Keratinocyte (primary cell): Measurements from ENCODE around the gene HES7. TPM values are rescaled to one million over a fixed set of nuclear protein-coding genes. Genes with fewer than 3 reads are reported as not detected.
A peak's percentile ranks its signal among the peaks of the same experiment; 100 is the strongest.

Experiments used
- DNase-seq: peaks from one replicate; pipeline ENCODE4 v3.0.0-alpha.2; 2011; ENCODE audit warnings: low read depth, missing footprints, low spot score
- FAIRE-seq: peaks from 2 replicates; lab custom pipeline; 2011; peaks lifted over from hg19 to GRCh38; lab: Jason Lieb, UNC
- H2AFZ ChIP-seq: 2 replicates; pipeline ENCODE4 v1.6.0; 2012; ENCODE audit warnings: low read length, control low read depth, inconsistent platforms; ENCODE audit not compliant: control insufficient read depth
- H3K27ac ChIP-seq: 2 replicates; pipeline ENCODE4 v1.5.1; 2011; ENCODE audit warnings: low read length; ENCODE audit not compliant: control insufficient read depth, insufficient read depth
- H3K27me3 ChIP-seq: 3 replicates; pipeline ENCODE4 v1.6.0; 2011; ENCODE audit warnings: low read length; ENCODE audit not compliant: control insufficient read depth, insufficient read depth; ENCODE audit errors: extremely low read depth
- H3K36me3 ChIP-seq, 2 experiments: 2 replicates in 1 of 2; 3 replicates in 1 of 2; pipeline ENCODE4 v1.5.1; 2011; ENCODE audit warnings: low read length in 2 of 2, mild to moderate bottlenecking in 1 of 2; ENCODE audit not compliant: control insufficient read depth in 2 of 2, insufficient read depth in 2 of 2; ENCODE audit errors: extremely low read depth in 1 of 2
- H3K4me1 ChIP-seq: 3 replicates; pipeline ENCODE4 v1.5.1; 2011; ENCODE audit warnings: low read length; ENCODE audit not compliant: control insufficient read depth, insufficient read depth; ENCODE audit errors: extremely low read depth
- H3K4me2 ChIP-seq: 3 replicates; pipeline ENCODE4 v1.6.0; 2011; ENCODE audit warnings: low read depth, low read length; ENCODE audit not compliant: control insufficient read depth, insufficient read depth; ENCODE audit errors: extremely low read depth
- H3K4me3 ChIP-seq, 3 experiments: fragments of 200-600 bp in 1 of 3; sonication (generic) in 1 of 3; 2 replicates in 2 of 3; 3 replicates in 1 of 3; pipeline ENCODE4 v1.5.1; 2011 to 2016; ENCODE audit warnings: low read length in 3 of 3, mild to moderate bottlenecking in 3 of 3, control low read depth in 2 of 3, inconsistent platforms in 1 of 3, low read depth in 1 of 3, mixed read lengths in 1 of 3, mixed run types in 1 of 3, moderate library complexity in 1 of 3; ENCODE audit not compliant: control insufficient read depth in 2 of 3, insufficient read depth in 2 of 3; ENCODE audit errors: extremely low read depth in 1 of 3
- H3K79me2 ChIP-seq: 2 replicates; pipeline ENCODE4 v1.6.0; 2012; ENCODE audit warnings: low read length; ENCODE audit not compliant: control insufficient read depth, insufficient read depth
- H3K9ac ChIP-seq: 3 replicates; pipeline ENCODE4 v1.6.0; 2011; ENCODE audit warnings: low read length; ENCODE audit not compliant: control insufficient read depth, insufficient read depth; ENCODE audit errors: extremely low read depth
- H3K9me1 ChIP-seq: 3 replicates; pipeline ENCODE4 v1.6.0; 2011; ENCODE audit warnings: low read length; ENCODE audit not compliant: control insufficient read depth, insufficient read depth; ENCODE audit errors: extremely low read depth
- H3K9me3 ChIP-seq: 2 replicates; pipeline ENCODE4 v1.5.1; 2012; ENCODE audit warnings: low read depth, low read length; ENCODE audit not compliant: control insufficient read depth
- H4K20me1 ChIP-seq: 3 replicates; pipeline ENCODE4 v1.6.0; 2011; ENCODE audit warnings: low read length; ENCODE audit not compliant: control insufficient read depth, insufficient read depth; ENCODE audit errors: extremely low read depth
- CTCF ChIP-seq, 3 experiments: IDR thresholded peaks in 1 of 3; conservative IDR thresholded peaks in 1 of 3; optimal IDR thresholded peaks in 1 of 3; 2 replicates in 2 of 3; 3 replicates in 1 of 3; pipeline versions ENCODE3 to v1.5.1; 2011; ENCODE audit warnings: low read length in 3 of 3, mild to moderate bottlenecking in 3 of 3, moderate library complexity in 2 of 3, control low read depth in 1 of 3, inconsistent platforms in 1 of 3; ENCODE audit not compliant: insufficient read depth in 2 of 3; ENCODE audit errors: extremely low read depth in 1 of 3
- EZH2 ChIP-seq: IDR thresholded peaks from one replicate; pipeline ENCODE4 v1.6.1; 2012; ENCODE audit warnings: inconsistent platforms, mild to moderate bottlenecking, low read length, moderate library complexity
- dilution Hi-C: fragments of 300-500 bp; cut with MboI; formaldehyde crosslinking; loops from one replicate; pipeline ENCODE4 v1.7.0; 2020; ENCODE audit warnings: low sequenced_read_pairs; ENCODE audit not compliant: extremely low pct_ligation_motif_present
- polyA plus RNA-seq, 5 experiments: library from polyadenylated mRNA; depleted of rRNA in 3 of 5; stranded (reverse) in 3 of 5; stranded (forward) in 1 of 5; unstranded in 1 of 5; fragments of >200 nt; gene quantifications; 1 replicate in 1 of 5; 2 replicates in 3 of 5; 3 replicates in 1 of 5; pipeline versions ENCODE4 v1.2.1 to v1.2.3, GENCODE V29; 2011 to 2012; ENCODE audit warnings: missing spikeins in 2 of 5, low read depth in 1 of 5, low replicate concordance in 1 of 5

The HES7 gene
- polyA plus RNA-seq, 1 donor (not counting 4 experiments of a cell fraction or from before 2014, with no cell fraction given): 0.33 TPM

- peak overlapping the region; percentile 50 for H3K9ac ChIP-seq
- H3K4me3 ChIP-seq: no peak overlapping the region
- FAIRE-seq (peak; percentile 99), DNase-seq (no peak)
- peaks cover 31% of the 10 kb centered on the region for H3K4me1 ChIP-seq
- H3K27ac ChIP-seq: peak overlapping the region; percentile 67
- H3K4me2 ChIP-seq: peak overlapping the region; percentile 65
- H3K27me3 ChIP-seq: no peaks in the 10 kb centered on the region
- H3K79me2 ChIP-seq: no peaks in the 10 kb centered on the region
- H2AFZ ChIP-seq: peak overlapping the region; percentile 80
- no peaks in the 10 kb centered on the region for H3K9me3 ChIP-seq
- dilution Hi-C loops: no loop called here
- H4K20me1 ChIP-seq: no peaks in the 10 kb centered on the region
- H3K9me1 ChIP-seq: peaks cover 3% of the 10 kb centered on the region
- no peaks in the 10 kb centered on the region for H3K36me3 ChIP-seq
- no peak for TF ChIP-seq EZH2
- TF ChIP-seq CTCF (optimal IDR thresholded peaks at IDR 0.05 in 1 of 3, IDR thresholded peaks at IDR 0.05 in 1 of 3, conservative IDR thresholded peaks at IDR 0.05 in 1 of 3; ENCODE audit: extremely low read depth in 1 of 3, insufficient read depth in 2 of 3, low read length in 3 of 3): no peak
Measured at GRCh38 chr17:8105957-8106398, 17.9 kb downstream of the HES7 start.

DNA sequence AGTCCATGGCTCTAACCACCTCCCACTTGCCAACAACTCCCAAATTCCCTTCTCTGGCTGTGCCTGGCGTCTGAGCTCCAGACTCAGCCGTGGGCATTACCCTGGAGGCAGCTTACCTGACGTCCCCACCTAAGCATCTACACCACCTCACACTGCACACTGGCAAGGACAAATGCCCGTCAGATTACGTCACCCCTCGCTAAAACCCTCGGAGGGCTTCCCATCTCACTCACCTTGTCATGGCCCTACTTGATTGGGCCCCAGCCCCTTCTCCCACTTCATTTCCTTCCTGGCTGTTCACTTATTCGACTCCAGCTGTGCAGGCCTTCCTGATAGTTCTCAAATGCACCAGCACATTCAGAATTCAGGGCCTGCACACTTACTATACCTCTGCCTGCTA lies 19.0 kb downstream of the HES7 start:
- FAIRE-seq (peak; percentile 57), DNase-seq (no peak)
- Histone ChIP-seq H3K9me1 (peaks cover 3% of the 10 kb centered on the region), H3K79me2 (no peaks in the 10 kb centered on the region), H3K9ac (no peak overlapping the region), H3K4me3 (no peak overlapping the region), H3K27me3 (no peaks in the 10 kb centered on the region), H3K9me3 (no peaks in the 10 kb centered on the region), H3K4me1 (peaks cover 29% of the 10 kb centered on the region), H3K27ac (no peak overlapping the region), H3K36me3 (no peaks in the 10 kb centered on the region), H3K4me2 (no peak overlapping the region), H4K20me1 (no peaks in the 10 kb centered on the region), H2AFZ (no peak overlapping the region)
- dilution Hi-C loops: no loop called here
- TF ChIP-seq EZH2 (no peak), CTCF (optimal IDR thresholded peaks at IDR 0.05 in 1 of 3, IDR thresholded peaks at IDR 0.05 in 1 of 3, conservative IDR thresholded peaks at IDR 0.05 in 1 of 3; ENCODE audit: extremely low read depth in 1 of 3, insufficient read depth in 2 of 3, low read length in 3 of 3) (no peak)
